NK-92 (cell line): ENCODE data around the gene UTP4.

Experiments used
- DNase-seq: peaks from one replicate; lab custom pipeline; 2025; ENCODE audit not compliant: unreplicated experiment; lab: John Stamatoyannopoulos, UW

The UTP4 gene

DNA sequence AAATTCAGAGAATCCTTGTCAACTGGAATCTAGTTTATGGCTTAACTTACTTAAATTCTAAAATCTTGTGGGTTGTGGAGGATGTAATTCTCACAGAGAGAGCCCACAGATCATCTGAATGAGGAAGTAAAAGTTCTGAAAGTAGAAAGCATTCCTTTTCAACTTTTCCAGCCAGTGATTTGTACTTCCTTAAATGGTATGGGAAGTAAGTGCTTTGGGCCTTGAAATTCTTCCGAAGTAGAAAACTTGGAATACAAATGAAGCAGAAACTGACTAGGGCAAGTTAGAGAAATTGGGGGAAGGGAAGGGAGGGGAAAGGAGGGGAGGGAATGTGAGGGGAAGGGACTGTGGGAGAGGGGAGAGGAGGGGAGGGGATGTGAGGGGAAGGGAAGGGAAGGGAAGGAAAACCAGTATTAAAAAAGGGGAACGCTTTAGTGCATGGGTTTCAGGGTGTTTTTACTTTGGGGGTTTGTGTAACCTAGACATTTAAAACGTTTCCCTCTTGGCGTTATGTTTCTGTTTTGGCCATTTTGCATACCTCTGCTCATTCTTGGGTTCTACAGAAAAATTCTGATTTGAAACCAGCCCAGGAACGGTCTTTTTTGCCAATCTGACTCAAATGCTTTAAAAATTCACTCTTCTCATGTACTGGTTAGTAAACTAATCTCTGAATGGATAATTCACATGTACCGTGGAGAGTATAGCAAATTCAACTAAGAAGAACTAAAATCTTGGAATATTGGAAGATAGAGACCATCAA lies 39.1 kb downstream of the UTP4 start:
- no peak for DNase-seq

DNA sequence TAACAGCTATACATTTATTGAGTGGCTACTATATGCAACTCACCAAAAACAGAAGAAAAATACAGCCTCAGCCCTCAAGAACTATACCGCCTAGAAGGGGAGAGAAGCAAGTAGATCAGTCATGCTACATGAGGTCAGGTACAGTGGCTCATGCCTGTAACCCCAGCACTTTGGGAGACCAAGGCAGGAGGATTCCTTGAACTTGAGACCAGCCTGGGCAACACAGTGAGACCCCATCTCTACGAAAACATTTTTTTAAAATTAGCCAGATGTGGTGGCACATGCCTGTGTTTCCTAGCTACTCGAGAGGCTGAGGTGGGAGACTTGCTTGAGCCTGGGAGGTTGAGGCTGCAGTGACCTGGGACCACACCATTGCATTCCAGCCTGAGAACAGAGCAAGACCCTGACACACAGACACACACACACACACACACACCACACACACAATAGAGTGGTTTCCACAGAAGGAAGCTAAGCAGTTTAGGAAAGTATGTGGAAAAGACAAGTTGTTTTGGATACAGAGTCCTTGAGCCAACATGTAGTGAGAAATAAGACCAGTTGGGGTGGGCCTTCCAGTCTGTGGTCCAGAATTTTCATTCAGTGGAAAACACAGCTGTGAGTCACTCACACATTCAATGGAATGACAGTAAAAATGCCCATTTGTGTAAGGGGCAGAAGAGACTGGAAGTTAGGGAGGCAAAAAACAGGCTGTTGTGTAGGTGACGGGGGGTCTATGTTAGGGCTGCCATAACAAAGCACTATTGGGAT lies 43.8 kb downstream of the UTP4 start:
- DNase-seq: no peak

DNA sequence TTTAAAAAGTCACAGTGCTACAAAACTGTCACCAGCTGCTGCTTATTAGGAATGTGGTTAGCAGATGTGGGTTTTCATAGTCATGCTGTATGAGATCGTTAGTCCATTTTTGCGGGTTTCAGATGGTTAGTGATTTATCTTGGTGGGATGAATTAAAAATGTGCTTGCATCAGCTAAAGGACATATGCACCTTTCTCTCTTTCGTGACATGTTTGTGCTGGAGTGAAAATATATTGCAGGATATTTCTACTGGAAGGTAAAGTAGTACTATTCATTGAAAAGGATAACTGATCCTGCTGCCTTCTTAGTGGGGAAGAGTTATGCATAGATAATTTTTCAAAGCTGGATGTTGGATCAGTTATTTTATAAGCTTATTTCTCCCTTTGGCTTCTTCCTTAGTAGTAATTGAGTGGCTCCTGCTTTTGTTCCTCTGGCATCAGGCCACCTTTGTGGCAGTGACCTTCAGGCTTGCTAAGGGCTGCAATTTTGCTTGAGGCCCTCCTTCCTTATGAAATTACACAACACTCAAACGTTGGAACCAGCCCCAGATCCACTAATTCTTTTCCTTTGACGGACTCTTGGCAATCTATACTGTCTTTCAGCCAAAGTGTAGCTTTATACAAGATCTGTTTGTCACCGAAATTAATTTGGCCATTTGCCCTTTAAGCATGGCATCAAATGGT lies 47.0 kb downstream of the UTP4 start:
- DNase-seq: no peak

DNA sequence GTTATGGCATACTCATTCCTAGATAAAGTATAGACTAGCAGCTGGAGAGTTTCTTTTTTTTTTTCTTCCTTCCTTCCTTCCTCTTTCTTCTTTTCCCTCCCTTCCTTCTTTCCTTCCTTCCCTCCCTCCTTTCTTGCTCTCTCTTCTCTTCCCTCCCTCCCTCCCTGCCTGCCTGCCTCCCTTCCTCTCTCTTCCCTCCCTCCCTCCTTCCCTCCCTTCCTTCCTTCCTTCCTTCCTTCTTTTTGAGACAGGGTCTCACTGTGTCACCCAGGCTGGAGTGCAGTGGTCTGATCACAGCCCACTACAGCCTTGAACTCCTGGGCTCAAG lies 47.5 kb downstream of the UTP4 start:
- DNase-seq: no peak

DNA sequence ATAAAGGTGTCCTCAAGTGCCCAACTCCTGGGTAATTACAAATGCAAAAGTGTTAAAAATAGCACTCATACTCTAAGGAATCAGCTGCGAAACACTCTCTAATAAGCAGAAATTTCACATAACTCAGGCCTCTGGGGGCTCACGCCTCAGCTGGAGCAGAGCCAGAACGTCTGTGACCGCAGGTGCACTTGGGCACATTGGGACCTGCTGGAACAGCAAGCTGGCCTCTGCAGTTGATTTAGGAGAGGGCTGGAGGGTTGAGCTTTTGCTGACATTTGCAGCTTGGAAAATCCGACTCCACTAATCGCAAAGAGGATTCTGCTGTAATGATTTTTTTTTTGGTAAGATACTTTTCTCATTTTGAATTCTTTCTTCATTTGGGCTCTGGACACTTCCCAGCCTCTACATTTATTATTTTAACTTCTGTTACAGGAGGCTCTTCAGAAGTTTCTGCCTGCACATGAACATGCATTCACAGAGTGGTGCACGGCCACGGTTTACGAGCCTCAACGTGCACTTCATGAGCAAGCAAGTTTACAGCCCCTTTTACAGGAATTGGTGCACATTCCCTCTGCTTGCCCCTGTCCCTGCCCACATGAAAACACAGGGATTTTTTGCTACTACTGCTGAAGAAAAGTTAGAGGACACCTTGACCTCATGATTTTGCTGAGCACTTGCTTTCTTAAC lies 50.4 kb downstream of the UTP4 start:
- DNase-seq: no peak

DNA sequence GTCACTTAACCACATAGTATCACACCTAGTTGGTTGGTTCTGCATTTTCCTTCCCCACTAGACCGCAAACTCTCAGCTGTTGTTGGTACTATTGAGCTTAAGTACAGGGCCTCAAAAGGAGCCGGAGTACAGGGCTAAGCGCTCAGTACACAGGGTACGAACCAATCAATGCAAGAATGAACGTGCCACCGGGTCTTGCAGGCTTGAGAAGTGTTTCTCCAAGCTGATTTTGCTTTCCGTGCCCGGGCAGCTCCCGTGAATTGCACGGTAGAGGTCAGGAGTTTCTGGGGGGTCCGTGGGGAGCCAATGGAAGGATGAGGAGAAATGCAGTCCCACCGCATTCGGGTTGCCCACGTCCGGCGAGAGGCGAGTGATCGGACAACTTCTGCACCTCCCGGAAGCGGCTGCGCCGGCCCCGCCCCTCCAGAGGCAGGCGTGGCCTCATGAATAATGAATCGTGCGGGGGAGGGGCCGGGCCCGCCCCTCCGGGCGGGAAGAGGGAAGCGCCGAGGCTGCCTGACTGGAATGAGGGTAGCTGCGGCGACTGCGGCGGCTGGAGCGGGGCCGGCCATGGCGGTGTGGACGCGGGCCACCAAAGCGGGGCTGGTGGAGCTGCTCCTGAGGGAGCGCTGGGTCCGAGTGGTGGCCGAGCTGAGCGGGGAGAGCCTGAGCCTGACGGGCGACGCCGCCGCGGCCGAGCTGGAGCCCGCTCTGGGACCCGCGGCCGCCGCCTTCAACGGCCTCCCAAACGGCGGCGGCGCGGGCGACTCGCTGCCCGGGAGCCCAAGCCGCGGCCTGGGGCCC lies 54.4 kb downstream of the UTP4 start, which contains the start of gene SNTB2:
Gene SNTB2, plus strand, starts transcription at position 523 of the 804 bp plus-strand sequence. Its CDS starts 3 bp downstream, at position 526.
- DNase-seq: no peak

DNA sequence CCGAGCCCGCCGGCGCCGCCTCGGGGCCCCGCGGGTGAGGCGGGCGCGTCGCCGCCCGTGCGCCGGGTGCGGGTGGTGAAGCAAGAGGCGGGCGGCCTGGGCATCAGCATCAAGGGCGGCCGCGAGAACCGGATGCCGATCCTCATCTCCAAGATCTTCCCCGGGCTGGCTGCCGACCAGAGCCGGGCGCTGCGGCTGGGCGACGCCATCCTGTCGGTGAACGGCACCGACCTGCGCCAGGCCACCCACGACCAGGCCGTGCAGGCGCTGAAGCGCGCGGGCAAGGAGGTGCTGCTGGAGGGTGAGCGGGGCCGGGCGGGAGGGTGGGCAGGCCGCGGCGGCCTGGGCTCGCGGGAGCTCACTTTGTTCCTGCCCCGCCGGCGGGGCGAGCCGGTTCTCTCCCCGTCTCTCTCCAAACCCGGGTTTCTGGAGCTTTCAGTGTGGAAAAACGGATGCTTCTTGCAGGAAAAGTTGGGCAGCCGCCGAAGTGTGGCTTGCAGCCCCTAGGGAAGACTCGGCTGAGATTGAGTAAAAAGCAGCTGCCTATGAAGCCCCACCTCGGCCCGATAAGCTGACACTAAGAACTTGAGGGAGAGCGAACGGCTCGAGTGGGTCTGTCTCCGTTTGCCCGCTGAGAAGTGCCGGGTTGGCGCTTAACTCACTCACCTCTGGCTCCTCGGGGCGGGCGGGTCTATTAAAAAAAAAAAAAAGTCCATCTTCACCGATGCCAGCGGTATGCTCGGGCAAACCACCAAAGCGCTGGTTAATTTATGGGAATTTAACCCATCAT lies 55.2 kb downstream of the UTP4 start:
- DNase-seq: no peak

DNA sequence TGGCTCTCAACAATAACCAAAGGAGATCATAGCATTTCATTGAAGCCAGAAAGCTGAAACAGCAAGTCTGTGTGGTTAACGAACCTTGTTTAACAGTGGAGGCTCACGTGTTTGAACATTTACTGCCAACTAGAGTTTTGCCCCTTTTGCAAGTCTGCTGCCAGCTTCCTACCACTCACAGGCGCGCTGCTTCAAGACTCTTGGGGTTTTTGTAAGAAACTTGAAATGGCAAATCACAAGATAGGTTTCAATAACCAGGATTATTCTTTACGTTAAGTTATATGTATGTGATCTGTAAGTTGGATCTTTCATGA lies 55.7 kb downstream of the UTP4 start:
- DNase-seq: no peak

DNA sequence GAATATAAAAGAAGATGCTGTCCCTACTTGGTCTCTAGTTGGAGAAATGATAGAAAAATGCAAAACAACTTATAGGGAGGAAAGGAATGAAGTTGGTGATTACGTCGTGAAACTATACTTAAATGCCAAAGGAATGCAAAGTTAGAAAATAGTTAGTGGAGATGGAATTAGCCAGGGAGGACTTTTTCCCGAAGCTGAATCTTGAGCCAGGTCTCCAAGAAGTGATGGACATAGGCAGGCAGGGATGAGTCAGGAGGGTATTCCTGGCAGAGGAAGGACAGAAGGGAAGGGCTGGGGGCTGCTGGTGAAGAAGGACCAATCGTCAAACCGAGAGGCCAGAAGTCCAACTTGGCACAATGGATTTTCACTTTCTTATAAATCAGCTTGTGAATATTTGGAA lies 56.3 kb downstream of the UTP4 start:
- no peak for DNase-seq

DNA sequence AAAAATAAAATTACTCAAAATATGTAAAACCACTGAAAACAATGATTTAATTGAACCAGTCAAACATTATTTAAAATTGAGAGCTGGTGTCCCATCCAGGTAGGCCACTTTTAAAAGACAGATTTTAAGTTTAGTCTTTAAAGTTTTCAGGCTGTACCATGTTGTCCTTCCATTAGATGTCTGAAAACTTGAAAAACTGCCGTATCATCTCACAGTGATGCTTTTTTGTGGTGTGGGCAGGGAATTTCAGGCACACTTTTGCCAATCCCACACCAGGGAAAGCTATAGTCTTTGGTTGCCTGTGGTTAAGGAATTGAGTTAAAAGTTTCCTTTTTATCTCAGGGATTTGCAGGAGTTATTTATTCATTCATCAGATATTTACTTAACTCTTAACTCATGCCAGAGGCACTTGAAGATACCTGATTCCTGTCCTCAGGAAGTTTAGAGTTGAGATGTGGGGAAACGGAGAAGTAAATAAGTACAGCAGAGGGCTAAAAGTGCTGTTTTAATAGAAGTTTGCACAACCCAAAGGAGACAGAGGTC lies 57.7 kb downstream of the UTP4 start:
- DNase-seq: no peak

DNA sequence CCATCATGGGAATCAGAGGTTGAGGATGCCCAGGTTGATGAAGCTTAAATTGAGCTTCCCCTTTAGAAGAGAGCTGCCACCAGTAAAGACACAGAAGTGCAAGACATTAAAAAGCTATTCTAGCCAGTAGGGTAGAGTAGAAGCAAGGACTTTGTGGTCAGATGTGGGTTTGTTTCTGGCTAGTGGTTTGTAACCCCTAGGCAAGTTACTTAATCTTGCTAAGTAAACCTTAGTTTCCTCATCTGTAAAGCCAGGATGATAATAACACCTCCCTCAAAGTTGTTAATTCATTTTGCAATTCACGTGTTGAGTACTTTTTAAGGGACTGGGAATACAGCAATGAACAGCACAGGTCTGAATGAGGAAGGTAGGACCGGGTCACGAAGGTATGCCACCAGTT lies 58.1 kb downstream of the UTP4 start:
- no peak for DNase-seq

DNA sequence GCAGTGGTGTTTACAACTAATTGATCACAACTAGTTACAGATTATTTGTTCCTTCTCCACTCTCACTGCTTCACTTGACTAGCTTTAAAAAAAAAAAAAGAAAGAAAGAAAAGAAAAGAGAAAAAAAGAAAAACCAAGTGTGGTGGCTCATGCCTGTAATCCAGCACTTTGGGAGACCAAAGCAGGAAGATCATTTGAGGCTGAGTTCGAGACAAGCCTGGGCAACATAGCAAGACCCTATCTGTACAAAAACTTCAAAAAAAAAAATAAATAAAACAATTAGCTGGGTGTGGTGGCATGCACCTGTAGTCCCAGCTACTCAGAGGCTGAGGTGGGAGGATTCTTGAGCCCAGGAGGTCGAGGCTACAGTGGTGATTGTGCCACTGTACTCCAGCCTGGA lies 58.7 kb downstream of the UTP4 start:
- no peak for DNase-seq

DNA sequence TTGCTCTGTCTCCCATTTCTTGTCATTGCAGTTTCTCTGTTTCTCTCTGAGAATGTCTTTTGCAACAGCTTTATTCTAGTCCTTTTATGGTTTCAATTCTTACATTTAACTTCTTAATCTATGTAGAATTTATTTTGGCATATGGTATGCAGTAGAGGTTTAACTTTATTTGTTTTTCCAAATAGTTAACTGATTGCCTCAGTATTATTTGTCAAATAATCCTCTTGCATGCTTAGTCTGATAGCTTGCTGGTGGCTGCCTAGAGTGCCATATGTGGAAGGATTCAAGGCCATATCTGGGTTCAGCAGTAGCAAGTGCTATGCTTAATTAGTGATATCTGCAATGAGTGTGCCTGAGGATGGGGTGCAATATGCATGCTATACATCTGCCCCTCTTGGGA lies 61.4 kb downstream of the UTP4 start:
- no peak for DNase-seq

DNA sequence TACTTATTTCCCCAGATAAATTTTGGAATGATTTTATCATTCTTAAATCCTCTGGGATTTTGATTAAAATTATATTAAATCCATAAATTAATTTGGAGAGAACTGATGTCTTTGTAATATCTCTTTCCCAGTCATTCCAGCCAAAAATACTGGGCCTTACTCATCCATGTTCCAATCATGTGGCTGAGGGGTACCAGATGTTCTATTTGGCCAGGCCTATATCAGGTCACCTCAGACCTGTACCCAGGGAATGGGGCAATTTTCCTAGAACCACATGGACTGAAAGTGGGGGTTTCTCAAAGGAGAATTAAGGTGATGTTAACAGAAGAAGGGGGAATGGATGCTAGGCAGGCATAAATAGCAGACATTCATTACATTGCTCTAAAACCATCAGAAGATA lies 62.0 kb downstream of the UTP4 start:
- DNase-seq: no peak

DNA sequence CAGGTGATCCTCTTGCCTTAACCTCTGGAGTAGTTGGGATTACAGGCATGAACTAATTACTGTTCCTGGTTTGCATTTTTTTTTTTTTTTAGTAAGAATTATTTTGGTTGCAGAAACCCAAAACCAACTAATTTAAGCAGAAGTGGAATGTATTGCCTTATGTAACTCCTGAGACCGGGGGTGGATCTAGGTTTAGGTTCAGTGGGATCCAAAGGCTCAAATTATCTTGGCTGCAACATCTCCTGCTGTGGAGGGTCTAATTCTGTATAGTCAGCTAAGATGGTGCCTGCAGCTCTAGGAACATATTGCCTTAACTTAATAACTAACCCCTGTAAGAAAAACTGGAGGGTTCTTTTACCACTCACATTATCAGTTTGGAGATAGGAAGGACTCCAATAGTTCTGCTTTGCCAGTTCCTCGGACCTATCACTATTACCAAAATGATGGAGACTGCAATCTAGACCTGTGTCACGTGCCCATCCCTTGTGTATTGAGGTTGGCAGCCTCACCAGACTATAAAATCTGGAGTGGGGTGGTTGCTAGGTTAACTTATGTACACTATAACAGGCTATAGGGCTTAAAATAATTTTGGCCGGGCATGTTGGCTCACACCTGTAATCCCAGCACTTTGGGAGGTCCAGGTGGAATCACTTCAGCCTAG lies 63.0 kb downstream of the UTP4 start:
- no peak for DNase-seq

DNA sequence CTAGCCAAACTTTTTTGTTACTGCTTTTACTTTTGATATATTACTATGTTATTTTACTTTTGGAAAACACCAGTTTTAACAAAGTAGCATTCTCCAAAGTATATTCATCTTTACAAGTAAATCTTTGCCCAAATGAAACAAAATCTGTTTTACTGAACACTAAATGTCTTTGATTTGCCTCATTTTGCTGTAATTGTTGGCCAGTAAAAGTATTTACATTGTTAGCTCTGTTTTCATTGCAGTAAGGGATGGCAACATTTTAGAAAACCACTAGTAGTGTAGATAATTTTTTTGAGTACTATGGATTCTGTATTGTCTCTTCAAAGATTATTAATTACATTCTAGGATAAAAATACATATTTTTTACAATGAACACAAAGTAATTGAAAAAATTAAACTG lies 65.1 kb downstream of the UTP4 start:
- no peak for DNase-seq

DNA sequence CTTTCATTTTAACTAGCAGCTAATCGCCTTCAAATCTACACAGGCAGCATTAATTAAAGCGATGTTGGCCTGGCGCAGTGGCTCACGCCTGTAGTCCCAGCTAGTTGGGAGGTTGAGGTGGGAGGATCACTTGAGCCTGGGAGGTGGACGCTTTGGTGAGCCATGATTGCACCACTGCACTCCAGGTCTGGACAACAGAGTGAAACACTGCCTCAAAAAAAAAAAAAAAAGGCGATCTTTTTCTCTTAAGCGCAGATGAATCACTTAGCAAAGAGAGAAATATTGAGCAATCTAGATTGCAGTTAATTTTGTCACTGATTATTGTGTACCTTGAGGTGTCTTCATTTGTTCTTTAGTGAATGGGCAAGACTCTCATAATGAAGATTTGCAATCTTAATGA lies 66.9 kb downstream of the UTP4 start:
- no peak for DNase-seq

DNA sequence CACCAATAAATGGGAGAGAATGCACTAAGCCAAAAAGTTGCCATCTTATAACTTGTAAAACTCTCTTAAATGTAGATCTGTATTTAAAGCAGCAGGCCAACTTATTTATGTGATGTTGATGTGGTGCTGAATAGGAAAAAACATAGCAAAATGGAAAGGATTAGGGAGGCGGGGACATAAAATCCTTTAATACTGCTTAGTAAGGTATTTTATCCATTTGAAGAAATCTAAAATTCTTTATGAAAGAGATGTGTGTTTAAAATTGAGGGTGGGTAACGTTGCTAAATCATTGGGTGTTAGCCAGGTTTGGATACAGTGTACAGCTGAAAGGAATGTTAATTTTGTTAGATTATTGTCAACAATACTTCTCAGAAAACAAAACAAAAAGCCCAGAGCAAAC lies 68.8 kb downstream of the UTP4 start:
- DNase-seq: no peak

DNA sequence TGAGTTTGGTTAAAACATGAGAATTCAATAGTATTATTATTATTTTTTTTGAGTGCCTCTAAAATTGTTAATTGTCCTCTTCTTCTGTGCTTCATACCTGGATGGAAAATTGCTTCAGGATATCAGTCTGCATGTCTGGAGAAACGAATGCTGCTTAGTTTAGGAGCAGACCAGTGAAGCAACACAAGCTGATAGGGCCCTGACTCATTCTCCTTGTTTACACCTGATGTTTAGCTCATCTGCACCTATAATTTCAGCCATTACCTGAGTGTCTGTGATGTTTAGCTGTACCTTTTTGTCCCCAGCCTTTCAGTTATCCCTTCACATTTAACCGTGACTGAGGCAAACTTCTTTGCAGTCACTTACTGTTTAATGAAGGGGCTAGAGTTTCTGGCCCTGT lies 69.3 kb downstream of the UTP4 start:
- DNase-seq: no peak
